HG02852 (cell line): Measurements from ENCODE around the gene IL1F10.

Experiments used
- ATAC-seq: cut with Tn5 transposase; IDR thresholded peaks from one replicate; pipeline ENCODE4 v1.9.1; 2021; ENCODE audit warnings: mild to moderate bottlenecking, moderate library complexity; ENCODE audit not compliant: unreplicated experiment

The IL1F10 gene, protein sequence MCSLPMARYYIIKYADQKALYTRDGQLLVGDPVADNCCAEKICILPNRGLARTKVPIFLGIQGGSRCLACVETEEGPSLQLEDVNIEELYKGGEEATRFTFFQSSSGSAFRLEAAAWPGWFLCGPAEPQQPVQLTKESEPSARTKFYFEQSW

DNA sequence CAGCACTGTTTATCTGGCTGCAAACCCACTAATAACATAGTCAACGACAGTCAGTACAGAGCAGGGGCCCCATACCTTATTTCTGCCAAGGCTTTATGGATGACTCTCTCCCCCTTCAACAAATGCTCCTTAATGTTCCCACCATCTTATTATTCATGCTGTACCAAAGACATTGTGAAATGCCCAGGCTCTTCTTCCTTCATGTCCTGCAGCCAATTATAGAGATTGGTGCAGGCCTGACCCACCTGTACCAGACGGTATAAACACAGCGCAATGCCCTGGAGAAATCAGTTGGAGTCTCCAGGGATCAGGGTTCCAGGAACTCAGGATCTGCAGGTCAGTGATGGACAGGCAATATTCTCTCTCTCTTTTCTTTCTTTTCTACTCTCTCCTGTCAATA, at the start of gene IL1F10:
TSS of gene IL1F10 (plus strand) at position 290 of the 400 bp plus-strand sequence. CDS start 4,769 bp downstream, outside the sequence.
- ATAC-seq: no peak

DNA sequence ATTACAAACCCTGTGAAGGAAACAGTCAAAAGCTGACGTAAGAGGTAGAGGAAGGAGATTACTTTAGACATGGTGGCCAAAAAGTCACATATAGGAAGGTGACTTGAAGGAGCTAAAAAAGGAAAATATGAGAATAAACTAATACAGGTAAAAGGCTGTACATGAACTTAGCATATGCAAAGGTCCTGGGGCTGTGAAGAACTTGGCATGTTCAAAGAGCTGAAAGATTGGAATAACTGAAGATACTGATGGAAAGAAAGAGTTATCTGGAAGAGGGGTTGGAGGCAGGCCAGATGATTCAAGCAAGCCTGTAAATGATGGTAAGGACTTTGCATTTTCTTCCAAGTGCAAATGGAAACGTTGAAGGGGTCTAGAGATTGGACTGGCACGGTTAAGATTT, 49.3 kb upstream of the IL1F10 start:
- ATAC-seq: no peak

DNA sequence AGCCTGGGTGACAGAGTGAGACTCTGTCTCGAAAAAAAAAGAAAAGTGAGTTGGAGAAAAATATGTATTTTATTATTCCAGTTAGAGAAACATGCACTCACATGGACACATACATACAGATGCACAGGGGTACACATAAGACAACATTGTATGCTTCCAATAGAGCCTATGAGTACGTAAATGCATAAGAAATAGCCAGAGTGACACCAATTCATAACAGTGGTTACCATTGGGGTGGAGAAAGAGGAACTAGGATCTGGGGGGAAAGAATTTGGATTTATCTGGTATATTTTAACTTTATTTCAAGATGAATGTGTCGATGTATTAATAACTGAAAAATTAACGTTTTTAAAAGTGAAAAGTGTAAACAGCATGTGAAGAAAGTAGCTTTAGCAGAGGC, 46.5 kb upstream of the IL1F10 start:
- ATAC-seq: no peak

DNA sequence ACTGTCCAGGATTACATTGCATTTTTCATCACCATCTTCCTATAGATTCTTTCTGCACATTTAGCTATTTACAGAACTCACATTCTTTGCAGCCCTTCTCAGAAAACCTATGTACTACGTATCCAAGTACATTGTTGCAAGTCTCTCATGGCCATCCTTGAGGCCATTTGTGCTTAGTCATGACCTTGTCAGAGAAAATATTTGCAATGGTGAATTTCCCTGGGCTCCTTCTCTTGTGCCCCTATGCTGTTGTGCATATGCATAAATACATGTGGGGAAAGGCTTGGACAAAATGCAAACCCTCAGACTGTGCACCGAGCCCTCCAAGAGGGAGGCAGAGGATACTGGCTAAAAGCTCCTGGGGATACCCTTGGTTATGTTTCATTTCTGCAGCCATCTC, 43.0 kb upstream of the IL1F10 start:
- ATAC-seq: no peak

DNA sequence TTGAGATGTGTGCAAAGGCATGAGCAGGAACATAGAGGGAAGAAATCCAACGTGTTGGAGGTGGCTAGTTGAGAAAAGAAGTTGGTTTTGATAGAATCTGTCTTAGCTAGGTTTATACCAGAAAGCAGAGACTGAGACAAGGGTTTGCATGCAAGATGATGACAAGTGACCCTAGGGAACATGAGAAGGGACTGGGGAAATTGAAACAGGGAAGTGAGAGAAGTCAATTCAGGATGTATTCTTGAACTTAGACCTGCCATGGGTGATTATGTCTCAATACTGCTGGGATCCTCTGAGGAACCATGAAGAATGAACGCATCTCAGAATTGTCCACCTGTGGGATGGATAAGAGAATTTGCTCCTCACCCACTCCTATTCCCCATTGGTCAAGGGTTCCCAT, 42.0 kb upstream of the IL1F10 start:
- no peak for ATAC-seq

DNA sequence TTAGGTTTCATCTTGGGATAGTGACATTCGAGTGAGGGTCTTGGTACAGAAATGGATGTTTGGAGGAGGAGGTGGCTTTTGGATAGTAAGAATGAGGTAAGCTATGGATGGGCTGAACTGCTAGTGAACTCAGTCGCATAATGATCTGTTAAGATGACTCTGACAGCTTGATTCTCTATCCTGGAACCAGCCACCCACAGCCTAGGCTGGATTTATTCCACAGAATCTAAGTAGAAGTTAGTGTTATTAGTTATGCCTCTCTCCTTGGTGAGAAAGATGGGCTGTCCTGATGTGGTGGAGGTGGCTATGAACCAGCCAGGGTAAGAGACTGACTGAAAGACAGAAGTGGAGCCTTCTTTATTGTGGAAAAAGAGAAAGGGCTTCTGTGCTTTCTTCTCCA, 40.1 kb upstream of the IL1F10 start:
- no peak for ATAC-seq

DNA sequence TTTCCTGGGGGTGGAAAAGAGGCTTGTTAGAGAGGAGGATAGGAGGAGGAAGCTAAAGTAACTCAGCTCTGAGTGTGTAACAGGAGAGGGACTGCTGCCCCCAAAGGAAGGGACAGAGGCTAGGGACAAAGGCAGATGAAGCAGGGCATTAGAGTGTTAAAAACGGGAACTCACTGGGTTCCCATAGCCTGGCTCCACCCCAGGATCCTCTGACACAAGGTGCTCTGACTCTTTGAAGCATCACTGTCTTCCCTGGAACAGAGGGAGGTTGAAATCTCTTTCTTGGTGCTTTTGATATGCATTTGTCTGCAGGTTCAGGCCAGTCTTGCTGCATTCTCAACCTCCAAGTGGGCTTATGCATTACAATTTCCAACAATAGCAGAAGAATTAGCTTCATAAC, 39.7 kb upstream of the IL1F10 start:
- ATAC-seq: no peak

DNA sequence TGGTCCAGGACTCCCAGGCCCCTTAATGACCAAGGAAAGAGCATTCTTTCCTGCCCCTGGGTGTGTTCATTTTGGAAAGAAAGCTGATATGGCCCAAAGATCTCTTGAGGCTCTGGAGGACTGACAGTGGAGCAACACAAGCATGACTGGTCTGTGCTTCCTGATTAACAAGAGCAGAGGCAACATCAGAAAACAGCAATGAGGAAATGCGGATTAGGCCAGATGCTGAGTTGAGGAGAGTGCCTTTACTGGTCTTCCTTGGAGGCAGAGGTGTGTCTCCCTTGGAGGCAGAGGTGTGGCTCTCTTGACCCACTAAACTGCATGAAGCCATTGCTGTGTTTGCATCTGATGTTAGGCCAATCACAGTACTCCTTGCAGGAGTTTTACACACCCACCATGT, 35.0 kb upstream of the IL1F10 start:
- ATAC-seq: no peak

DNA sequence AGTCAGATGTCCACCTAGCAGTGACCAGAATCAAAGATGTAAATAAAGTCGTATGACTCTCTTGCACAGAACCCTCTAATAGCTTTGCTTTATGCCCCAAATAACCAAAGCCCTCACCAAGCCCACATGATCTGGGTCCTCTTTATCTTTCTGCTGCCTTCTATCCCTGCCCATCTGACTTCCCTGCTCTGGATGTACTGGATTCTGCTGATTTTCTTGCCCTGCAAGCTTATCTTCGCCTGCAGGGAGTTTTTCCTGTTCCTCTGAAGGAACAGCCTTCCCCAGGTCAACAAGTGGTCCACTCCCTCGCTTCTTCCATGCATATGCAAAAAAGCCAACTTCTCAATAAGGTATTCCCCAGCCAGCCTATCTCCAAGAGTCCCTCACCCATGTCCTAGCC, 33.8 kb upstream of the IL1F10 start:
- ATAC-seq: no peak

DNA sequence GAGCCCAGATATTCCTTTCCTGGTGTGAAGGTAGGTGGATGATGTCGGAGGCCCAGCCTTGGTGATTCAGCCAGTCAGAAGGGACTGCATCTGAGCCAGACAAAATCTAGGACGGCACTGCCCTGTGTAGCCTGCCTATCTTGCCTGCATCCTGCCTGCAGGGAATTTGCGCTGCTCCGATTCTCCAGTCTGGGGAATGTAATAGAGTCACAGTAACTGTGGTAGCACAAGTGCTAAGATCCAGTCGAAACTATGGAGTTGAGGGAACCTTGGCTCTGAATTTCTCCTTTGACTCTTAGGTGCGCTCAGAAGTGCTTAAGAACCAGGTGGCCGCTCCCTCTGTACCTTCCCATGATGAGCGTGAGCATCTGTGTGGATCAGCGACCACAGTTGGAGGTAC, 31.0 kb upstream of the IL1F10 start:
- no peak for ATAC-seq

DNA sequence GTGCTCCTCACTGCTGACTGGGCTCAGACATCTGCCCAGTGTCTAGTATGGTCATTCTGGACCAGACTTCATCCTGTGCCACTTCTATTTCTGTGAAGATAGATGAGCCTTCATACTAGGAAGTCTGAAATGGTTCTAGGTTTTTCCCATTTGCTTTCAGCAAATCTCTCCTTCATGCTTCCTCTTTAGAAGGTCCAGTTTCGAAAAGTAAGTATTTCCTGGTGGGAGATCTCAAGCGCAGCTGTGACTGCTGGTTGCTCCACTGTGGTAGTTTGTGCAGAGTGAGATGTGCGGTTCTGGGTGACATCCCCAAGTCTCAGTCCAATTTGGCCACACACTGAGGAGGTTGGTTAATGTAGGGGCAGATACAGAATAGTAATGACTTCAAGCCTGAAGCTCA, 29.5 kb upstream of the IL1F10 start:
- ATAC-seq: no peak

DNA sequence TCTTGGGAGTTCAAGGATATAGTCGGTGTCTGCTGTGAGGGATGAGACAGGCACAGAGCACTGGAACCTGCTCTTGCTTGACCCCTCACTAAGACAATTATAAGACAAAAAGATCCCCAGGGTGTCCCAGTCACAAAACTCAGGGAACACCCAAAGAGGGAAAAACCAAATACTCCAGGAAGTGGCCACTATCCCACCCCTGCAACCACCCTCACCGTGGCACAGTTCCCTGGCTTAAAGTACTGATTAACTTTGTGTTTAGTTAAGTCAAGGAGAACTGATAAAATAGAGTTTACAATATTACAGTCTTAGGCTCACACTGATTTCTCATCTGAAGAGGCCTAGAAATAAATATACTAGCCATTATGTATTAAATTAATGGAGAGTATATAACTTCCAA, 28.6 kb upstream of the IL1F10 start:
- no peak for ATAC-seq

DNA sequence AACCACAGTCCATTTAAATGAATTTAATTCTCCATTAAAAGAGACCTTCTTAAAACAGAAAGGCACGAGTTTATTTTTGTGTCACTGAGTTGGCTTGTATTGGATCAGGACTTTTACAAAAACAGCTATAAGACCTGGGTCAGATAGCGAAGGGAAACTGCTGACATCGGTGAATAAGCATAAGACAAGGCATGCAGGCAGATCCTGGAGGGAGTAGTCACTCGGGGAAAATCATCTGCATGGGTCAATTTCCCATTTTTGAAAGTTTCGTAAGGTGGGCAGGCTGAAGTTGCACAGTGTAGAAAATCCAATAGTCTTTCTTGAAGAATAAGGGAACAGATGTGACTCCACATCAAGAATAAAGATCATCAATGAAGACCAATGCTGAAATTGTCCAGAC, 28.1 kb upstream of the IL1F10 start:
- ATAC-seq: no peak

DNA sequence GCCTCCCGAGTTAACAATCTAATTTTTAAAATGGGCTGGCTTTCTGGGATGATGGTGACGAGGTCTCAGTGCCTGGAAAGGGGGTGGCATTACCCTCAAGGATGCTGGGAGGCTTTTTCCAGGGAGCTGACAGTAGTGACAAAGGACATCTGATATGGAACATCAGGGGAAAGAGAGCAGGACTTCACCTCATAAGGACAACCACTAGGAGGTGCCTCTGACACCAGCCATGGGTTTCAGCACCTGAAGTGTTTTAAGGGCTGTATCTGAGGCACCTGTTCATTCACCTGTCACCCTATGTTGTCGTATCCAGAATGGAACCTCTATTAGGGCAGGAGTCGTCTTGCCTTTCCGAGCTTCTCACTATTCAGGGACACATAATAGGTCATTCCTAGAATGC, 25.9 kb upstream of the IL1F10 start:
- no peak for ATAC-seq

DNA sequence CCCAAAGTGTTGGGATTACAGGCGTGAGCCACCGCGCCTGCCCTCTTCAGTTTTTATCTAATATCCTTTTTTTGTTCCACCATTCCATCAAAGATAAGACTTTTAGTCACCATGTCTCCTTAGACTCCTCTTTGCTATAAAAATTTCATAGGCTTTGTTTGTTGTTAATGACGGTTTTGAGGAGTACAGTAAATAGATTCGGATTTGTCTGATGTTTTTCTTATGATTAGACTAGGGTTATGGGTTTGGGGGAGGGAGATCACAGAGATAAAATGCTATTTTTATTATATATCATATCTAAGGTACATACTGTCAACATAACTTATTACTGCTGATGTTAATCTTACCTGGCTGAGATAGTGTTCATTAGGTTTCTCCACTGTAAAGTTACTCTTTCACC, 21.3 kb upstream of the IL1F10 start:
- no peak for ATAC-seq

DNA sequence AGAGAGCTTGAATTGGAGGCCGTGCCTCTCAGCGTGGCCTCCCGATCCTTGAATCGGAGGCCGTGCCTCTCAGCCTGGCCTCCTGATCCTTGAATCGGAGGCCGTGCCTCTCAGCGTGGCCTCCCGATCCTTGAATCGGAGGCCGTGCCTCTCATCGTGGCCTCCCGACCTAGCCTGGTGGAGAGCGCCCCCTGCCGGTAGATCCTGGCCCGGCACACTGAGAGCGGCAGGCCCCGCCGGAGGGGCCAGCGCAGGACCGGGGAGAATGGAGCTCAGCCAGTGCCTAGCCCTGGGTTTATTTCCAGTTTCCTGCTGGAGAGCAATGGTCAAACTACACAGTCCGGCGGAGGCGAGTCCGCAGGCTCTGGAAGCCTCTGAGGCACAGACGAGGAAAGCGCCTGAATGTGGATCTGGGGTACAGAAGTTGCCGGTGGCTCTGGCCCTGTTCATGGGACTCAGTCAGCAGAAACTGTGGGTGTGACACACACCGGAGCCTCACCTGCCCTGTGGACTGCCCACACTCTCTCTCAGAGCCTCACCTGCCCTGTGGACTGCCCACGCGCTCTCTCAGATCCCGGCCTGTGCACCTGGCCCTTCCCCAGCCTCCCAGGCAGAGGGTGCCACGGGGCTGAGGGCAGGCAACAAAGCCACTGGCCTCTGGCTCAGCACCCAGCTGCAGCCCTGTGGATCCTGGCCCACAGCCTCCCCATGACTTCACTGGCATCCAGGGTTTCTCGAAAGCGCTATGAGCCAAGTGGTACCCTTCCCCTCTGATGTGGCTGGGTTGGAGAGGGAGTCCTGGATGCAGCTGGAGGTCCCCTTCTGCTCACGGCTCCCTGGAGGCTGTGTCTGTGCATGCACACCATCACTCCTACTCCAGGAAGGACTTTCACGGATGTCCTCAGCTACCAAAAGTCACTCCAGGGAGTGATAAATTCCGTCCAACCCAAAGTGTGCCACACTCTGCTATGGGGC, 16.6 kb upstream of the IL1F10 start:
- no peak for ATAC-seq

DNA sequence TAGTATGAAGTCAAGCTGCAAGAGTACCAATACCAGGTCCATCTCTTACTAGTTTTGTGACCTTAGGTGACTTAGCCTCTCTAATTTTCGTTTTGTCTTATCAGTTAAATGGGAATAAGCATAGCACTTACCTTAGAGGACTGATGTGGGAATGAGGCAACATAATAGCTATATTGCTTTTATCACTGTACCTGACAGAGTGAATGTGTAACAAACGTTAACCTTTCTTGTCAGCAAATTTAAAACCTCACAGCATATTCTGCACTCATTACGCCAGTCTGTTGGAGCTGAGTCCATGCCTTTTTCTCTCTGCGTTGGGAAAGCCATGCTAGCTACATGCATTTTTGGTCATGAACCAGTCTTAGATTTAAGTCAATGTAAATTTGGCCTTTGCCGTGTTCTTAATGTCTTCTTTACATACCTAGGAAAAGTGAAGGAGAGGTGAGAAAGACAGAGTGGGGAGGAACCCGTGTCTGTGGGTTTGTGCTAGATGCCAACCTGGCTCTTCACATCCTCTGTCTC, 15.3 kb upstream of the IL1F10 start, which contains the start of gene IL36B:
TSS of gene IL36B (minus strand) at position 472 of the 522 bp plus-strand sequence.
- no peak for ATAC-seq

DNA sequence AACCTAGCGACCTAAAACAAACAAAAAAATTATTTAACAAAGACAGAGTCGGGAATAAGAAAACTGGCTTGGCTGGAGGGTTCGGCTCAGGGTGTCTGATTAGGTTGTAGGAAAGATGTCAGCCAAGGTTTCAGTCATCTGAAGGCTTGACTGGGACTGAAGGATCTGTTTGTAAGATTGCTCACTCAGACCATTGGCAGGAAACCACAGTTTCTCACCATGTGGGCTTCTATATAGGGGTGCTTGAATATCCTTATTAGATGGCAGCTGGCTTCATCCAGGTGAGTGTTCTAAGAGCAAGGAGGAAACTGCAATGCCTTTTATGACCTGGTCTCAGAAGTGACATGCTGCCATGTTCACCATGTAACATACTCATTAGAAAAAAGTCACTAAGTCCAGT, 14.1 kb upstream of the IL1F10 start:
- no peak for ATAC-seq

DNA sequence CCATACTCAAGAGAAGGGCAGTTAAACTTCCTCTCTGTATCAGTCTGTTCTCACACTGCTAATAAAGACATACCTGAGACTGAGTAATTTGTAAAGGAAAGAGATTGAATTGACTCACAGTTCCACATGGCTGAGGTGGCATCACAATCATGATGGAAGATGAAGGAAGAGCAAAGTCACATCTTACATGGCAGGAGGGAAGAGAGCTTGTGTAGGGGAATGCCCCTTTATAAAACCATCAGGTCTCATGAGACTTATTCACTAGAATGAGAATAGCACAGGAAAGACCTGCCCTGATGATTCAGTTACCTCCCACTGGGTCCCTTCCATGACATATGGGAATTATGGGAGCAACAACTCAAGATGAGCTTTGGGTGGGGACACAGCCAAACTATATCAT, 13.7 kb upstream of the IL1F10 start:
- ATAC-seq: no peak

DNA sequence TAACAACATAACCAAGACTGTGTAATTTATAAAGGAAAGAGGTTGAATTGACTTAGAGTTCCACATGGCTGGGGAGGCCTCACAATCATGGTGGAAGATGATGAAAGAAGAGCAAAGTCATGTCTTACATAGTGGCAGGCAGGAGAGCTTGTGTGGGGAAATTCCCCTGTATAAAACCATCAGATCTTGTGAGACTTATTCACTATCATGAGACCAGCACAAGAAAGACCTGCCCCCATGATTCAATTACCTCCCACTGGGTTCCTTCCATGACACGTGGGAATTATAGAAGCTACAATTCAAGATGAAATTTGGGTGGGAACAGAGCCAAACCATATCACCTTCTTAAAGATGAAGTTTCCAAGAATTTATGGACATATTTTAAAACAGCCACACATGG, 11.2 kb upstream of the IL1F10 start:
- ATAC-seq: no peak

DNA sequence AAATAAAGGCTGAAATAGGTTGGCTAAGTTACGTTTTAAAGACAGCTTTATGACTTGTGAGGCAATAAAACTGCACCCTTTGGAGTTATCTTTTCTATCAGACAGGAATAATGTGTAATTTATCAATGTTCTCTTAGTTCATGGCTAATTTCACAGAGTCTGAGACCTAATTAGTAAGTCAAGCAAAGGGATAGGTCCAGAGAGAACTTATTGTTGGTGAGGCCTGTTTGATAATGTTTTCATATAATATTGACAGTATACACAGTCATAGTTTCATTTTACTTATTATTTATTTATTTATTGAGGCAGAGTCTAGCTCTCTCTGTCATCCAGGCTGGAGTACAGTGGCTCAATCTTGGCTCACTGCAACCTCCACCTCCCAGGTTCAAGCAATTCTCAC, 10.7 kb upstream of the IL1F10 start:
- no peak for ATAC-seq

DNA sequence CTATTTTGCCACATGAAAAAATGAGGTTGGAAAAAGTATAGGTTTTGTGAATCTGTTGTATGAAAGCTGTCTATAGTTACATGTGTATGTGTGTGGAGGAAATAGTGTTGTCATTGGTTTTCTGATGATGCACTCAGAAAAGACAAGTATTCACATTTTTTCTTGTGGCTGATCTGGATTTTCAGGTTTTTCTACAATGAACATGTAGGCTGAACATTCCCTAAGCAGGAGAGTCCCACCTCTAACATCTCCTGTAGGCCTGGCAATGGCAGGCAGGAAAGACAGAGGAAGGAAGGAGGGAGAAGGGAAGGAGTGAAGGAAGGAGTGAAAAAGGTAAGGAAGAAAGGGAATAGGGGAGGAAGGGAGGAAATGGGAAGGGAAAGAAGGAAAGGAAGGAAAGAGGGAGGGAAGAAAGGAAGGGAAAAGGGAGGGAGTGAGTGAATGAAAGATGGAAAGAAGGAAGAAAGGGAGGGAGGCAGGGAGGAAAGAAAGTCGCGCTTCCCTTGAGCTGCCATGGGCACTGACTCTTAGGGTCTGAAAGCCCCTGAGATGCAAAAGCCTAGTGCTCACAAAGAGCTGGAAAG, 9.3 kb upstream of the IL1F10 start:
- no peak for ATAC-seq
